GM18873 (cell line): ENCODE measurements around the gene PTPN23.

Source experiments
- ATAC-seq: cut with Tn5 transposase; IDR thresholded peaks from one replicate; pipeline ENCODE4 v1.9.1; 2021; ENCODE audit warnings: mild to moderate bottlenecking, moderate library complexity, moderate number of reproducible peaks; ENCODE audit not compliant: unreplicated experiment, low FRiP score

PTPN23 gene

GRCh38 chr3:47419083-47420043 lies 38.5 kb downstream of the PTPN23 start:
- no peak for ATAC-seq

GRCh38 chr3:47420044-47420430 lies 39.2 kb downstream of the PTPN23 start:
- no peak for ATAC-seq

GRCh38 chr3:47420511-47421484 lies 40.0 kb downstream of the PTPN23 start:
- ATAC-seq, result no peak

DNA sequence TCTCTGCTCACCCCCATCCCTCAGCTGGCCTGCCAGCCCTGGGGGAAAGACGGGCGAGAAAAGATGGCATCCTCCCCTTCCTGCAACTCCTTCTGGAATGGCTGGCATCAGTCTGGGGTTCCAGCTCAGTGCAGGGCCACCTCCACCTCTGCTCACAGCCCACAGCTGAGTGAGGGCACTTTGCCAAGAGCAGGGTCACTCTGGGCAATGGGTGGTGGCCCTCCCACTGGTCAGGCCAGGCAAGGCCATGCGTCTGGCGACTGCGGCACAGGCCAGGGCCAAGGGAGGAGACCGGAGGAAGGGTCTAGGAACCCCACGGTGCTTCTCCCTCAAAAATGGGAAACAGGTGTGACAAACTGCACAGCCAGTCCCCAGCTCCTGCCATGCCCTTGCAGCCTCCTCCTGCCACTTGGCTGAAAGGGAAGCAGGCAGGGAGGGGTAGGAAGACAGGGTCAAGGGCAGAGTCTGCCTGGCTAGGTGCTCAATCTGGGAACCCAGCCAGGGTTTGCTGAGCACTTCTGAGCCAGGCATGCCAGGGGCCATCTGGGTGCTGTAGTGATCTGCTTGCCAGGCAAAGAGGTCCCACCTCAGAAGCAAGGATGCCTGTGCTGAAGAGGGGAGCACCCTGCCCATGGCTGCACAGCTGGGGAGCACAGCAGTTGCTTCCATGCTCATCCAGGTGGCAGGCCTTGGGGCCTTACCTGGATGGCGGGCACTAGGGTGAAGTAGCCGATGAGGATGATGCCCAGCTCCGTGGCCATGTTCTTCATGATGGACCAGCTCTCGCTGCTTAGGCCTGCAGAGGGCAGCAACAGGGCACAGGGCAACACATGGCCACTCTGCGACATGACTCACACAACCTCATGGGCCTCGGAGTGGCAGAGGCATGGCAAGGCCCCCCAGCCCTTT lies 41.2 kb downstream of the PTPN23 start:
- no peak for ATAC-seq

DNA sequence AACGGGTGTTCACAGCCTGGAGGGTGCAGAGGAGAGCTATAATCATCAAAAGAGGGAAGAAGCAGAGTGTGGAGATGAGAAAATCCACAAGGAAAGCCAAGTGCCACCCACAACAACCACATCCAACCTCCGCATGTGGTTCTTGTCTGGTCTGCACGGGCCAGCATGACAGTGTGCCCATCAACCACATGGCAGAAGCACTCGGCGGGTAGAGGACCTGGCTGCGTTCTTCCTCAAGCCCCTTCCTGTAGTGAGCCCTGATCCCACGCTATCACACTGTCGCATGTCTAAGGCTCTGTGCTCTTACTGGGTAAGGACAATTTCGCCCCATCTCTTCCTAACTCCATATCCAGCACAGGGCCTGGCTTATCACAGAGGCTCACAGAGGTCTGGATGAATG lies 41.9 kb downstream of the PTPN23 start:
- no peak for ATAC-seq

GRCh38 chr3:47423548-47424145 lies 42.8 kb downstream of the PTPN23 start:
- ATAC-seq, result no peak

GRCh38 chr3:47424434-47425382 lies 43.9 kb downstream of the PTPN23 start:
- no peak for ATAC-seq

GRCh38 chr3:47425383-47425778 lies 44.6 kb downstream of the PTPN23 start:
- ATAC-seq, result no peak

DNA sequence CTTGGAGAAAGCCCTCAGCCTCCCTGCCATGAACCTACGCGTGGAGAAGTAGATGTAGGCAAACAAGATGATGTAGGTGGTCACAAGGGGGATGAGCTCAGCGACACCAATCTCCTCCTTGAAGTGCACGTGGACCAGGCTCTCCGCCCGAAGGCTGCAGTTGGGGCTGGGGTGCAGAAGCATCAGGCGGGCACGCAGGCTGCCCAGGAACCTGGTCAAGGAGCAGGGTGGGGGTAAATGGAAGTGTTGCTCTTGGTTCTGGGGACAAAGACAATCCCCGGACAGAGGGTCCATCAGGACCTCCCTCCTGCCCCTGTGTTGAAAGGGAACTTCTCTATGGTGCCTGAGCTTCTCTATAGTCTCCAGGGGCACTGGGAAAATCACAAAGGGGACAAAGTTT lies 45.1 kb downstream of the PTPN23 start:
- no peak for ATAC-seq

GRCh38 chr3:47427866-47428265 lies 47.0 kb downstream of the PTPN23 start:
- ATAC-seq, result no peak

DNA sequence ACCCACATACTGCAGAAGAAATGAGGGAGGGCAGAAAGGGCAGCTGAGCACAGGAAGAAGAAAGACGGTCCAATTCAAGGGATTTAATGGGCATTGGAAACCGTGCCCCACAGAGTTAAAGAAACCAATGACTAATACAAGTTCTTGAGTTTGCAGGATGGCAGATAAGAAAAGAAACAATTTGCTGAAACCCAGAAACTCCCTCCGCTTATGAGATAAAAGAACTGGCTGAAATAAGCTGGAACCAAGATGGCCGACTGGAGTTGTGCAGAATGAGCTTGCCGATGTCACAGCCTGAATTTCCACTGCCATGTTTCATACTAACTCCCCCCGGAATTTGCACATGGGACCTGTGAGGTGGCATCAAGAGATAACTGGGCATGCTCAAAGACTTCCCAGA lies 47.8 kb downstream of the PTPN23 start:
- ATAC-seq, result no peak

DNA sequence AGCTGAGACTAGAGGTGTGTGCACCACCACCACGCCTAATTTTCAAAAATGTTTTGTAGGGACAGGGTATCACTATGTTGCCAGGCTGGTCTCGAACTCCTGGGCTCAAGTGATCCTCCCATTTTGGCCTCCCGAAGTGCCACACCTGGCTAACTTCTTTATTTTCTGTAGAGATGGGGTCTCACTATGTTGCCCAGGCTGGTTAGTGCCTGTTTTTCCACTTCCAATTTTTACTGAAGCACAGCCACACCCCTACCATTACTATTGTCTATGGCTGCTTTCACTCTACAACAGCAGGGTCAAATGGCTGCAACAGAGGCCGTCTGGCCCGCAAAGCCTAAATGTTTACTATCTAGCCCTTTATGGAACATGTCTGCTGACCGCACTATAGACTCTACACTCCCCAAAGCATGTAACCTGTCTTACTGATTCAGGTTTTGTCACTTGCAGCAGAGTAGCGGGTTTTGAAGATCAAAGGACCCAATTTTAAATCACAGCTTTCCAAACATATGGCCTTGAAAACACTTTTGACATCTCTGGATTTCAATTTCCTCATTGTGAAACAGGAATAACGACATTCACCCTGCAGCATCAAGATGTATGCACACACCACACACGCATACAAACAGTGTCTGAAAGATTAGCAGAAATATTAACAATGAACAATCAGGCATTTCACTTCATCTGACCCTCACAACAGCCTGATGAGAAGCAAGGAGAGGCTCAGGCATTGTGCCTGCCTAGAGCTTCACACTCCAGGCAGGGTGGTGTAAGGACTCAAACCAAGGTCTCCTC lies 48.9 kb downstream of the PTPN23 start:
- no peak for ATAC-seq

DNA sequence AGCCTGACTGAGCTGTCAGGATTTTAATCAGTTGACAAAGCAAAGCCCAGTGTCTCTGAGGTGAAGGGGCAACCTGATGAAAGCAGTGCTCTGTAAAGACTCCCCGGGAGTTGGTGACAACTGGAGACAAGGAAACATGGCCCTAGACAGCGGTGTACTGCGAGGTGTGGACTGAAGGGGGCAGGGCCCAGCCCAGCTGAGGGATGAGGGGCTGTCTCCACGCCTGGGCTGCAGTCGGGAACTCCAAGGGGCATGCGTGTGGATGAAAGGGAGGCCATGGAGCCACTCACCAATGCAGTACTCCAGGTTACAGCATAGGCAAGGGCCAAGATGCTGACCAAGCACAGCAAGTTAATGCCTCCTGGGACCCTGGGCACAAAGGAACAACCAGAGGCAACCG lies 49.8 kb downstream of the PTPN23 start:
- no peak for ATAC-seq

DNA sequence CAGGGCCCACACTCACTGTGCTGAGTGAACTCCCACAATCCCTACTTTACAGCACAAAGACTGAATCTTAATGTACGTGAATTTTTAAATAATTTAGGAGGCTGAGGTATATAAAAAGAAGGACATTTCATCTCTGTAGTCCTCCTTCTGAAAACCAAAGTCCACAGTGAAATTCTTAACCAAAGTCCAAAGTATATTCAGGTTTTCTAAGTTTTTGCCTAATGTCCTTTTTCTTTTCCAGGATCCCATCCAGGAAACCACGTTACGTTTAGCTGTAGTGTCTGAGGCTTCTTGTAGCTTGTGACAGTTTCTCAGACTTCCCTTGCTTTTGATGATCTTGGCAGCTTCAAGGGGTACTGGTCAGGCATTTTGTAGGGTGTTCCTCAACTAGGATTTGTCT lies 50.4 kb downstream of the PTPN23 start:
- no peak for ATAC-seq

- ATAC-seq, result no peak
Observed at GRCh38 chr3:47432673-47433072, 51.9 kb downstream of the PTPN23 start.

- ATAC-seq, result no peak
Observed at GRCh38 chr3:47433796-47434195, 53.0 kb downstream of the PTPN23 start.

DNA sequence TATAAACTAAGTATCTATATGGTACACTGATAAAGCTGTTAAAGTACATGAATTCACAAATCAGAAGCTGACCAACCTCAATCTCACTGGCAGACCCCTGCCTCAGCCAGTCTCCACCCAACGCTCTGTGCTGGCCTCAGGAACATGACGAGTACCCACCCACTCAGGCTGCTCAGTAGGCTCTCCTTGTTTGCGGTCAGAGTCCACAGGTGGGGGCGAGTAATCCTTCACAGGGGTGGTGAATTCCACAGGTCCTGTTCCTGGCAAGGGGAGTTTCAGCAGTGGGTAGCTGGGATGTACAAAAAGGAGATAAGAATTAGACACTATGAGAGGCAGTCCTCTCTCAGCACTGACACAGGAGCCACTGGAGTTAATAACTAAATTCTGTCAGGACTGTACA lies 54.0 kb downstream of the PTPN23 start:
- ATAC-seq, result no peak

GRCh38 chr3:47436180-47436579 lies 55.4 kb downstream of the PTPN23 start:
- no peak for ATAC-seq
